CD14-positive monocyte (primary cell): Measurements from ENCODE around the gene RASSF7. TPM values are rescaled to one million over a fixed set of nuclear protein-coding genes. Genes with fewer than 3 reads are reported as not detected.
A peak's percentile ranks its signal among the peaks of the same experiment; 100 is the strongest.

Source experiments
- DNase-seq, 3 donors: peaks; one replicate each; pipeline ENCODE4 v3.0.0-alpha.2; 2011 to 2022
- H2AFZ ChIP-seq: 2 replicates; pipeline ENCODE4 v1.6.0; 2012; ENCODE audit warnings: mild to moderate bottlenecking, low read depth, low read length, inconsistent platforms; ENCODE audit not compliant: insufficient read depth, poor library complexity, severe bottlenecking
- H3K27ac ChIP-seq, 2 donors: 1 replicate in 1 of 2; 2 replicates in 1 of 2; pipeline ENCODE4 v1.5.1; 2012 to 2013; ENCODE audit warnings: low read length in 2 of 2, control low read depth in 1 of 2, inconsistent platforms in 1 of 2, low read depth in 1 of 2, mild to moderate bottlenecking in 1 of 2
- H3K27me3 ChIP-seq, 2 donors: one replicate each; pipeline versions ENCODE4 v1.6.0 to v1.6.1; 2011 to 2013; ENCODE audit warnings: low read length in 2 of 2; ENCODE audit not compliant: control insufficient read depth in 2 of 2, insufficient read depth in 2 of 2
- H3K36me3 ChIP-seq, 2 donors: replicated peaks in 1 of 2; 1 replicate in 1 of 2; 2 replicates in 1 of 2; pipeline versions ENCODE4 v1.5.1 to v1.6.1; 2012 to 2013; ENCODE audit warnings: low read length in 2 of 2, control low read depth in 1 of 2, inconsistent platforms in 1 of 2, mild to moderate bottlenecking in 1 of 2; ENCODE audit not compliant: insufficient read depth in 2 of 2, control insufficient read depth in 1 of 2
- H3K4me1 ChIP-seq, 2 donors: 1 replicate in 1 of 2; 2 replicates in 1 of 2; pipeline versions ENCODE4 v1.5.1 to v1.6.1; 2012 to 2013; ENCODE audit warnings: low read length in 2 of 2, control low read depth in 1 of 2, inconsistent platforms in 1 of 2, mild to moderate bottlenecking in 1 of 2, moderate library complexity in 1 of 2; ENCODE audit not compliant: insufficient read depth in 2 of 2, control insufficient read depth in 1 of 2
- H3K4me2 ChIP-seq: replicated peaks from 2 replicates; pipeline ENCODE3; 2012; ENCODE audit warnings: low read length, moderate library complexity, mild to moderate bottlenecking; ENCODE audit not compliant: poor library complexity, severe bottlenecking; ENCODE audit errors: extremely low read depth
- H3K4me3 ChIP-seq, 3 experiments: fragments of 200-600 bp in 1 of 3; sonication (generic) in 1 of 3; replicated peaks in 1 of 3; 1 replicate in 2 of 3; 2 replicates in 1 of 3; pipeline ENCODE4 v1.5.1; 2011 to 2013; ENCODE audit warnings: low read length in 3 of 3, mild to moderate bottlenecking in 3 of 3, control low read depth in 2 of 3, low read depth in 2 of 3, inconsistent platforms in 1 of 3, moderate library complexity in 1 of 3
- H3K79me2 ChIP-seq: 2 replicates; pipeline ENCODE4 v1.6.0; 2012; ENCODE audit warnings: mild to moderate bottlenecking, control low read depth, inconsistent platforms, low read length, moderate library complexity; ENCODE audit not compliant: insufficient read depth
- H3K9ac ChIP-seq: 2 replicates; pipeline ENCODE4 v1.6.0; 2017; ENCODE audit warnings: low read length, mild to moderate bottlenecking; ENCODE audit not compliant: insufficient read depth, poor library complexity, severe bottlenecking
- H3K9me3 ChIP-seq, 2 donors: replicated peaks in 1 of 2; 1 replicate in 1 of 2; 2 replicates in 1 of 2; pipeline versions ENCODE4 v1.5.1 to v1.6.1; 2012 to 2013; ENCODE audit warnings: low read length in 2 of 2, control low read depth in 1 of 2; ENCODE audit not compliant: control insufficient read depth in 1 of 2, insufficient read depth in 1 of 2
- H4K20me1 ChIP-seq: 2 replicates; pipeline ENCODE4 v1.6.0; 2012; ENCODE audit warnings: mild to moderate bottlenecking, low read length, control low read depth, moderate library complexity; ENCODE audit not compliant: insufficient read depth
- H3K27ac Mint-ChIP-seq, 7 donors: one replicate each; pipeline ENCODE4 v1.8.0; 2020; ENCODE audit warnings: mild to moderate bottlenecking in 7 of 7, mixed read lengths in 7 of 7, moderate library complexity in 6 of 7, inconsistent platforms in 2 of 7
- H3K27me3 Mint-ChIP-seq, 3 donors: one replicate each; pipeline ENCODE4 v1.8.0; 2021 to 2022; ENCODE audit warnings: low read depth in 3 of 3, mild to moderate bottlenecking in 3 of 3, mixed read lengths in 3 of 3, moderate library complexity in 3 of 3, inconsistent platforms in 1 of 3
- H3K36me3 Mint-ChIP-seq, 2 donors: one replicate each; pipeline ENCODE4 v1.8.0; 2020; ENCODE audit warnings: mixed read lengths in 2 of 2, inconsistent platforms in 1 of 2, mild to moderate bottlenecking in 1 of 2
- H3K4me1 Mint-ChIP-seq: one replicate; pipeline ENCODE4 v1.8.0; 2020; ENCODE audit warnings: mild to moderate bottlenecking, mixed read lengths
- H3K4me3 Mint-ChIP-seq, 2 donors: one replicate each; pipeline ENCODE4 v1.8.0; 2020; ENCODE audit warnings: mild to moderate bottlenecking in 2 of 2, mixed read lengths in 2 of 2, moderate library complexity in 1 of 2
- H3K9me3 Mint-ChIP-seq, 7 donors: one replicate each; pipeline ENCODE4 v1.8.0; 2020 to 2022; ENCODE audit warnings: mixed read lengths in 7 of 7, mild to moderate bottlenecking in 6 of 7, moderate library complexity in 6 of 7, inconsistent platforms in 2 of 7
- WGBS: methylation state at CpG from one replicate; pipeline ENCODE4 v1.1.5; 2013; ENCODE audit warnings: missing lambda C conversion rate; ENCODE audit not compliant: insufficient coverage; 5-methylcytosine and 5-hydroxymethylcytosine counted together
- intact Hi-C, 2 donors: fragments of 100-400 bp; cut with micrococcal nuclease; formaldehyde crosslinking; loops; one replicate each; pipeline versions ENCODE4 v1.15.0 to v1.15.1; 2023
- polyA plus RNA-seq, 3 donors: library from polyadenylated mRNA; depleted of rRNA in 1 of 3; unstranded in 2 of 3; stranded (reverse) in 1 of 3; fragments of 300-500 nt in 2 of 3; fragments of >200 nt in 1 of 3; fragmentation: Illumina TruSeq in 2 of 3; gene quantifications; 1 replicate in 2 of 3; 2 replicates in 1 of 3; pipeline ENCODE4 v1.2.3, GENCODE V29; 2012 to 2021
- TF ChIP-seq, protein P1 (sequence below): fragments of 200-600 bp; IDR thresholded peaks from one replicate; pipeline ENCODE4 v1.8.0; 2022; ENCODE audit warnings: antibody characterized with exemption, mild to moderate bottlenecking

Gene RASSF7
- polyA plus RNA-seq, 3 donors, result 10.0 to 26.5 (median 12.4) TPM

DNA sequence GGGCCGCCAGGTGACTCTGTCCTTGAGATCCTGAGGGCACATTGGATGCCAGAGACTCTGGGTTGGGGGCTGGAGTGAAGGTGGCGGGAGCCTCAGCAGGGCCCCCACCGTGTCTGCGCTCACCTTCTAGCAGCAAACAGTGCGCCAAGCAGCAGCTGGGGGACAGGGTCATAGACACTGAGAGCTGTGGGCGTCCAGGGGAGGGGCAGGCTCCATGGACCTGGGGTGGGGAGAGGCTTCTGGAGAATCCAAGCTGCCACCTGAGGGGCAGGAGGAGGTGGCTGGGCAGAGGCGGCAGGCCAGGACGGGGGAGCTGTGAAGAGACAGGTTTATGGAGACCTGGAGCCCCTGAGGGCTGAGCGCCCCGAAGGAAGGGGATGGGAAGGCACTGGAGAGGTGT, 23.5 kb downstream of the RASSF7 start:
- TF ChIP-seq, protein P1, sequence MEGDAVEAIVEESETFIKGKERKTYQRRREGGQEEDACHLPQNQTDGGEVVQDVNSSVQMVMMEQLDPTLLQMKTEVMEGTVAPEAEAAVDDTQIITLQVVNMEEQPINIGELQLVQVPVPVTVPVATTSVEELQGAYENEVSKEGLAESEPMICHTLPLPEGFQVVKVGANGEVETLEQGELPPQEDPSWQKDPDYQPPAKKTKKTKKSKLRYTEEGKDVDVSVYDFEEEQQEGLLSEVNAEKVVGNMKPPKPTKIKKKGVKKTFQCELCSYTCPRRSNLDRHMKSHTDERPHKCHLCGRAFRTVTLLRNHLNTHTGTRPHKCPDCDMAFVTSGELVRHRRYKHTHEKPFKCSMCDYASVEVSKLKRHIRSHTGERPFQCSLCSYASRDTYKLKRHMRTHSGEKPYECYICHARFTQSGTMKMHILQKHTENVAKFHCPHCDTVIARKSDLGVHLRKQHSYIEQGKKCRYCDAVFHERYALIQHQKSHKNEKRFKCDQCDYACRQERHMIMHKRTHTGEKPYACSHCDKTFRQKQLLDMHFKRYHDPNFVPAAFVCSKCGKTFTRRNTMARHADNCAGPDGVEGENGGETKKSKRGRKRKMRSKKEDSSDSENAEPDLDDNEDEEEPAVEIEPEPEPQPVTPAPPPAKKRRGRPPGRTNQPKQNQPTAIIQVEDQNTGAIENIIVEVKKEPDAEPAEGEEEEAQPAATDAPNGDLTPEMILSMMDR, result no peak
- Histone ChIP-seq H3K4me3 (no peak overlapping the region), H3K4me2 (no peak overlapping the region), H3K4me1 (peaks cover 23 to 32% of the 10 kb centered on the region in 2 donors), H4K20me1 (peaks cover 81% of the 10 kb centered on the region), H3K9ac (no peak overlapping the region), H3K36me3 (peaks cover 45 to 60% of the 10 kb centered on the region in 2 donors), H3K9me3 (no peaks in the 10 kb centered on the region), H2AFZ (no peak overlapping the region), H3K79me2 (peaks cover 67% of the 10 kb centered on the region), H3K27me3 (no peaks in the 10 kb centered on the region), H3K27ac (no peak overlapping the region)
- Mint-ChIP-seq H3K27ac (peak overlapping the region in 1 of 7 donors; percentile 68), H3K4me3 (no peak overlapping the region), H3K36me3 (peaks cover 55 to 72% of the 10 kb centered on the region in 2 donors), H3K9me3 (no peaks in the 10 kb centered on the region), H3K27me3 (no peaks in the 10 kb centered on the region), H3K4me1 (peaks cover 34% of the 10 kb centered on the region)
- no peak for DNase-seq
- 98% methylated on average over 5 of the region's 10 CpGs for WGBS
- intact Hi-C loops, result no loop called here

DNA sequence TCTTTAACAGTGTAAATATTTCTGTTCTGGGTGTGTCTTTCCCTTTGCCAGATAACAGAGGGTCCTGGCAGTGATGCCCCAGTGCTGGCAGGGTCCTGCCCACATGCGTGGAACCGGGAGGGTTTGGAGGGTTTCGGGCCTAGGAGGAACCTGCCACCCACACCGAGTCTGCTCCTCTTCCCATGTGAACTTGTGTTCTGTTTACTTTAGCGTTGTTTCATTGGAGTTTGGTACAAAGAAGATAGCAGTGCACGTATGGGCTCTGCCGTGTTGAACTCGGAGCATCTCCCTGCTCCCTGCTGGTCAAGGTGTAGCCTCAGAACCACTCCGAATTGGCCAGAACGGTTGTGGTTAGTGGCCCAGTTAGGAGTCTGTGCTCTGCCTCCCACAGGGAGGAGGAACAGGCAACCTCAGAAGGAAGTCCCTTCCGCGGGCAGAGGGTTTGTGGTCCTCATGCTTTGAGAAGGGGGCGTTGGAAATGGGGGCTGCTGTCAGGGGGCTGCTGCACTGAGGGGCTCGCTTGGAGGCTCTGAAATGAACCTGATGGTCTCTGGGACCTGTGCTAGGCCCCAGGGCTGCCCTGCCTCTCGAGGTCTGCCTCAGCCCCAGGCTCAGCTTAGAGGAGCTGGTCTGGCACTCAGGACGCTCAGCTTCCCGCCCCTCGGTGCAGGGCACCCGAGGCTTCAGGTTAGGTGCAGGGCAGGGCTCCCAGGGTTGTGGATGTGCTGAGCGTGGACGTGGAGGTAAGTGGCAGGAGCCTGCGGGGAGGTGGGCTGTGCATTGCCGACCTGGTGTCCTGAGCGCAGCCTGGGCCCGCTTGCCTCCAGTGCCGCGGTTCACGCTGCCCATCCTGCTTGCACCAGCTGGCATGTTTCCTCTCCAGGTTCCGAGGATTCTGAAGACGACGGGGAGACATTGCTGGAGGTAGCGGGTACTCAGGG, 25.9 kb downstream of the RASSF7 start:
- Histone ChIP-seq H3K9me3 (no peaks in the 10 kb centered on the region), H3K36me3 (peaks cover 53 to 77% of the 10 kb centered on the region in 2 donors), H3K4me1 (peaks cover 23 to 24% of the 10 kb centered on the region in 2 donors), H3K79me2 (peaks cover 53% of the 10 kb centered on the region), H3K4me2 (no peak overlapping the region), H3K27ac (peak overlapping the region; percentile 74 to 82), H4K20me1 (peaks cover 69% of the 10 kb centered on the region), H3K27me3 (no peaks in the 10 kb centered on the region), H3K4me3 (no peak overlapping the region), H3K9ac (peak overlapping the region; percentile 2), H2AFZ (no peak overlapping the region)
- peaks cover 25% of the 10 kb centered on the region for H3K4me1 Mint-ChIP-seq
- TF ChIP-seq, protein P1, result no peak
- no peak for DNase-seq
- peaks cover 71 to 87% of the 10 kb centered on the region in 2 donors for H3K36me3 Mint-ChIP-seq
- H3K27ac Mint-ChIP-seq, result peak overlapping the region; percentile 94 to 97 (median 95)
- H3K27me3 Mint-ChIP-seq, result peaks cover 0 to 2% (median 0%) of the 10 kb centered on the region in 3 donors
- H3K9me3 Mint-ChIP-seq, result no peaks in the 10 kb centered on the region
- 84% methylated on average over 30 of the region's 32 CpGs for WGBS
- intact Hi-C loops, result no loop called here
- no peak overlapping the region for H3K4me3 Mint-ChIP-seq
